Measurements from ENCODE around the gene DYNC1I2. TPM values are rescaled to one million over a fixed set of nuclear protein-coding genes. Genes with fewer than 3 reads are reported as not detected.
"Not testable (repeated sequence)": the region's sequence is repeated elsewhere in the genome, so short reads cannot be mapped to it uniquely, and the experiment has no call there.

Gene DYNC1I2
- total RNA-seq, 1 experiment from 2014 or later: 67.1 TPM

- Mint-ChIP-seq H3K36me3 (ENCODE audit: insufficient read depth, unreplicated experiment) (peaks cover 7% of the 10 kb centered on the region), H3K27me3 (ENCODE audit: unreplicated experiment) (no peaks in the 10 kb centered on the region), H3K4me1 (ENCODE audit: low read depth, unreplicated experiment) (no peaks in the 10 kb centered on the region), H3K27ac (ENCODE audit: unreplicated experiment) (no peak overlapping the region), H3K9me3 (ENCODE audit: low read depth, unreplicated experiment) (peaks cover 5% of the 10 kb centered on the region), H3K4me3 (ENCODE audit: low read depth, unreplicated experiment) (no peak overlapping the region)
- no peak for TF ChIP-seq CTCF (IDR thresholded peaks at IDR 0.05; ENCODE audit: unreplicated experiment)
- intact Hi-C loops (cut with micrococcal nuclease; ENCODE audit: unreplicated experiment): no loop called here
- DNase-seq: no peak
- CTCF ChIA-PET: no interaction called here
- no TSS peak for BruUV-seq (replicated peaks)
Measured at GRCh38 chr2:171771463-171771862, 84.2 kb downstream of the DYNC1I2 start.

- CTCF ChIA-PET: interaction anchor here (0.6 kb wide), 1 partner anchor 68 kb away, joined by 3 read pairs; no protein-coding TSS in a partner anchor
- intact Hi-C loops (cut with micrococcal nuclease; ENCODE audit: unreplicated experiment): no loop called here
- H3K27ac Mint-ChIP-seq (ENCODE audit: unreplicated experiment): no peak overlapping the region
- peaks cover 7% of the 10 kb centered on the region for H3K36me3 Mint-ChIP-seq (ENCODE audit: insufficient read depth, unreplicated experiment)
- no peak for DNase-seq
- H3K9me3 Mint-ChIP-seq (ENCODE audit: low read depth, unreplicated experiment): peaks cover 5% of the 10 kb centered on the region
- no peak overlapping the region for H3K4me3 Mint-ChIP-seq (ENCODE audit: low read depth, unreplicated experiment)
- no peaks in the 10 kb centered on the region for H3K27me3 Mint-ChIP-seq (ENCODE audit: unreplicated experiment)
- no peak for TF ChIP-seq CTCF (IDR thresholded peaks at IDR 0.05; ENCODE audit: unreplicated experiment)
- H3K4me1 Mint-ChIP-seq (ENCODE audit: low read depth, unreplicated experiment): no peaks in the 10 kb centered on the region
- no TSS peak for BruUV-seq (replicated peaks)
Measured at GRCh38 chr2:171772373-171772772, 85.1 kb downstream of the DYNC1I2 start.

GRCh38 chr2:171774581-171774980, 87.3 kb downstream of the DYNC1I2 start:
- intact Hi-C loops (cut with micrococcal nuclease; ENCODE audit: unreplicated experiment); H3K27ac Mint-ChIP-seq (ENCODE audit: unreplicated experiment); BruUV-seq (replicated peaks); H3K9me3 Mint-ChIP-seq (ENCODE audit: low read depth, unreplicated experiment); H3K36me3 Mint-ChIP-seq (ENCODE audit: insufficient read depth, unreplicated experiment); DNase-seq; H3K4me3 Mint-ChIP-seq (ENCODE audit: low read depth, unreplicated experiment); H3K27me3 Mint-ChIP-seq (ENCODE audit: unreplicated experiment); H3K4me1 Mint-ChIP-seq (ENCODE audit: low read depth, unreplicated experiment); CTCF ChIA-PET: not testable (repeated sequence)

GRCh38 chr2:171778515-171778914, 91.2 kb downstream of the DYNC1I2 start:
- H3K4me1 Mint-ChIP-seq (ENCODE audit: low read depth, unreplicated experiment): no peaks in the 10 kb centered on the region
- H3K27me3 Mint-ChIP-seq (ENCODE audit: unreplicated experiment): no peaks in the 10 kb centered on the region
- CTCF ChIA-PET: no interaction called here
- H3K36me3 Mint-ChIP-seq (ENCODE audit: insufficient read depth, unreplicated experiment): peaks cover 7% of the 10 kb centered on the region
- H3K9me3 Mint-ChIP-seq (ENCODE audit: low read depth, unreplicated experiment): peaks cover 8% of the 10 kb centered on the region
- no peak for TF ChIP-seq CTCF (IDR thresholded peaks at IDR 0.05; ENCODE audit: unreplicated experiment)
- intact Hi-C loops (cut with micrococcal nuclease; ENCODE audit: unreplicated experiment): no loop called here
- no TSS peak for BruUV-seq (replicated peaks)
- H3K27ac Mint-ChIP-seq (ENCODE audit: unreplicated experiment): no peak overlapping the region
- H3K4me3 Mint-ChIP-seq (ENCODE audit: low read depth, unreplicated experiment): no peak overlapping the region
- no peak for DNase-seq

GRCh38 chr2:171785450-171785849, 98.2 kb downstream of the DYNC1I2 start:
- no peak for DNase-seq
- CTCF ChIA-PET: no interaction called here
- BruUV-seq (replicated peaks): no TSS peak
- no peaks in the 10 kb centered on the region for H3K36me3 Mint-ChIP-seq (ENCODE audit: insufficient read depth, unreplicated experiment)
- no peak overlapping the region for H3K27ac Mint-ChIP-seq (ENCODE audit: unreplicated experiment)
- H3K4me3 Mint-ChIP-seq (ENCODE audit: low read depth, unreplicated experiment): no peak overlapping the region
- H3K27me3 Mint-ChIP-seq (ENCODE audit: unreplicated experiment): no peaks in the 10 kb centered on the region
- intact Hi-C loops (cut with micrococcal nuclease; ENCODE audit: unreplicated experiment): no loop called here
- TF ChIP-seq CTCF (IDR thresholded peaks at IDR 0.05; ENCODE audit: unreplicated experiment): no peak
- no peaks in the 10 kb centered on the region for H3K9me3 Mint-ChIP-seq (ENCODE audit: low read depth, unreplicated experiment)
- no peaks in the 10 kb centered on the region for H3K4me1 Mint-ChIP-seq (ENCODE audit: low read depth, unreplicated experiment)
